Stomach (tissue), 4 donors: Measurements from ENCODE around the gene DES.

Experiments
- CTCF ChIP-seq, 7 experiments: fragments of 450-650 bp in 4 of 7; fragments of 200-600 bp in 3 of 7; sonication (generic) in 3 of 7; IDR thresholded peaks; one replicate each; pipeline ENCODE4 v1.5.1; 2016 to 2019; ENCODE audit warnings: antibody characterized with exemption in 7 of 7, control low read depth in 2 of 7, mild to moderate bottlenecking in 1 of 7
- EP300 ChIP-seq: sonication (generic); formaldehyde crosslinking; IDR thresholded peaks from one replicate; pipeline ENCODE4 v1.6.1; 2017; ENCODE audit warnings: antibody characterized with exemption
- POLR2A ChIP-seq, 4 donors: fragments of 450-650 bp; IDR thresholded peaks; one replicate each; pipeline ENCODE4 v1.6.1; 2016; ENCODE audit warnings: antibody characterized with exemption in 4 of 4, control low read depth in 2 of 4, mild to moderate bottlenecking in 1 of 4, moderate library complexity in 1 of 4
- POLR2AphosphoS5 ChIP-seq, 3 donors: sonication (generic); formaldehyde crosslinking; IDR thresholded peaks; one replicate each; pipeline ENCODE4 v1.6.1; 2016; ENCODE audit warnings: antibody characterized with exemption in 3 of 3

GRCh38 chr2:219475697-219476651 lies 57.8 kb downstream of the DES start:
- peak in 5 of 7 experiments; percentile 56 to 87 (median 82) for TF ChIP-seq CTCF (IDR thresholded peaks at IDR 0.05)
- no peak for TF ChIP-seq POLR2A (IDR thresholded peaks at IDR 0.05)
- no peak for TF ChIP-seq POLR2AphosphoS5 (IDR thresholded peaks at IDR 0.05)
- no peak for TF ChIP-seq EP300
